ENCODE measurements around the gene POLH. TPM values are rescaled to one million over a fixed set of nuclear protein-coding genes. Genes with fewer than 3 reads are reported as not detected.
"Not testable (repeated sequence)": the region's sequence is repeated elsewhere in the genome, so short reads cannot be mapped to it uniquely, and the experiment has no call there.

The POLH gene
- total and polyA plus RNA-seq, 2 donors (not counting 1 experiment from before 2014, with no cell fraction given), result 19.0 to 21.8 TPM

DNA sequence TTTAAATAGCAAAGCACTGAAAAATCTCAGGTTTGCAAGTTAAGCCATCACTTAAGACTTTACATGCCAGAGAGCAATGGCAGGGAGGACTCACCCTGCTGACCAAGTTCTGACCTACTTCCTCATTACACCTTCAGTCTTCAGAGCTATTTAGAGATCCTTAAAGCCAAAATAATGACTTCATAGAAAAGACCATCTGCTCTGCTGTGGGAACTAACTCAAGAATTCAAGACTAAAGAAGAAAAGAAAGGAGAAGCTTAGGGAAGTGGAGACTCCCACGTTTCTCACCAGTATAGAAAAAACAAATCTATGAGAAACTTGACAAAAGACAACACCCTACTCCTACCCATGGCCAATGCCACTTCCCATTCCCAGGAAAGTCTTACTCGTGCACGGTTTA lies 28.8 kb upstream of the POLH start:
- Histone ChIP-seq H3K79me2 (ENCODE audit: control insufficient read depth, insufficient read depth, low read length) (no peaks in the 10 kb centered on the region), H3K9ac (ENCODE audit: insufficient read depth, low read length) (no peak overlapping the region), H3K27me3 (ENCODE audit: control insufficient read depth, insufficient read depth, low read length) (no peaks in the 10 kb centered on the region), H3K4me2 (ENCODE audit: extremely low read depth, insufficient read depth, low read length) (no peak overlapping the region), H3K27ac (ENCODE audit: insufficient read depth, low read length) (no peak overlapping the region), H2AFZ (ENCODE audit: low read length) (no peak overlapping the region), H4K20me1 (ENCODE audit: control insufficient read depth, extremely low read depth, insufficient read depth, low read length) (no peaks in the 10 kb centered on the region), H3K4me1 (ENCODE audit: control insufficient read depth, extremely low read depth, insufficient read depth, low read length) (no peaks in the 10 kb centered on the region), H3K36me3 (ENCODE audit: control insufficient read depth, insufficient read depth, low read length) (peaks cover 10% of the 10 kb centered on the region), H3K9me3 (ENCODE audit: control insufficient read depth, insufficient read depth, low read depth, low read length) (no peaks in the 10 kb centered on the region), H3K4me3 (replicated peaks in 1 of 4; ENCODE audit: control extremely low read depth in 1 of 4, insufficient read depth in 1 of 4, low read depth in 3 of 4, low read length in 4 of 4) (no peak overlapping the region)
- TF ChIP-seq EZH2 (IDR thresholded peaks at IDR 0.05; ENCODE audit: low read length, missing control alignments), result no peak
- TF ChIP-seq, protein P1, sequence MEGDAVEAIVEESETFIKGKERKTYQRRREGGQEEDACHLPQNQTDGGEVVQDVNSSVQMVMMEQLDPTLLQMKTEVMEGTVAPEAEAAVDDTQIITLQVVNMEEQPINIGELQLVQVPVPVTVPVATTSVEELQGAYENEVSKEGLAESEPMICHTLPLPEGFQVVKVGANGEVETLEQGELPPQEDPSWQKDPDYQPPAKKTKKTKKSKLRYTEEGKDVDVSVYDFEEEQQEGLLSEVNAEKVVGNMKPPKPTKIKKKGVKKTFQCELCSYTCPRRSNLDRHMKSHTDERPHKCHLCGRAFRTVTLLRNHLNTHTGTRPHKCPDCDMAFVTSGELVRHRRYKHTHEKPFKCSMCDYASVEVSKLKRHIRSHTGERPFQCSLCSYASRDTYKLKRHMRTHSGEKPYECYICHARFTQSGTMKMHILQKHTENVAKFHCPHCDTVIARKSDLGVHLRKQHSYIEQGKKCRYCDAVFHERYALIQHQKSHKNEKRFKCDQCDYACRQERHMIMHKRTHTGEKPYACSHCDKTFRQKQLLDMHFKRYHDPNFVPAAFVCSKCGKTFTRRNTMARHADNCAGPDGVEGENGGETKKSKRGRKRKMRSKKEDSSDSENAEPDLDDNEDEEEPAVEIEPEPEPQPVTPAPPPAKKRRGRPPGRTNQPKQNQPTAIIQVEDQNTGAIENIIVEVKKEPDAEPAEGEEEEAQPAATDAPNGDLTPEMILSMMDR (conservative IDR thresholded peaks at IDR 0.05 in 1 of 2, IDR thresholded peaks at IDR 0.05 in 1 of 2; ENCODE audit: low read depth in 1 of 2, low read length in 2 of 2), result no peak
- DNase-seq (ENCODE audit: low read depth in 2 of 2), result no peak

DNA sequence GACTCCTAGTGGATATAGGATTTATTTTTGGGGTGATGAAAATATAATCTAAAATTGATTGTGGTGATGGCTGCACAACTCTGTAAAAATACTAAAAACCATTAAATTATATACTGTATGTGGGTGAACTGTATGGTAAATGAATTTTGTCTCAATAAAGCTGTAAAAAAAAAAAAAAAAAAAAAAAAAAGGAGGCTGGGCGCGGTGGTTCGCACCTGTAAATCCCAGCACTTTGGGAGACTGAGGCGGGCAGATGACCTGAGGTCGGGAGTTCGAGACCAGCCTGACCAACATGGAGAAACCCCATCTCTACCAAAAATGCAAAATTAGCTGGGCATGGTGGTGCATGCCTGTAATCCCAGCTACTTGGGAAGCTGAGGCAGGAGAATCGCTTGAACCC lies 18.4 kb upstream of the POLH start:
- not testable (repeated sequence) for H3K27me3 ChIP-seq (ENCODE audit: control insufficient read depth, insufficient read depth, low read length); H3K79me2 ChIP-seq (ENCODE audit: control insufficient read depth, insufficient read depth, low read length); DNase-seq (ENCODE audit: low read depth in 2 of 2); H3K9ac ChIP-seq (ENCODE audit: insufficient read depth, low read length); H3K4me1 ChIP-seq (ENCODE audit: control insufficient read depth, extremely low read depth, insufficient read depth, low read length); H3K4me2 ChIP-seq (ENCODE audit: extremely low read depth, insufficient read depth, low read length); H3K4me3 ChIP-seq (replicated peaks in 1 of 4; ENCODE audit: control extremely low read depth in 1 of 4, insufficient read depth in 1 of 4, low read depth in 3 of 4, low read length in 4 of 4); H4K20me1 ChIP-seq (ENCODE audit: control insufficient read depth, extremely low read depth, insufficient read depth, low read length); H3K9me3 ChIP-seq (ENCODE audit: control insufficient read depth, insufficient read depth, low read depth, low read length); H2AFZ ChIP-seq (ENCODE audit: low read length); H3K27ac ChIP-seq (ENCODE audit: insufficient read depth, low read length)
- H3K36me3 ChIP-seq (ENCODE audit: control insufficient read depth, insufficient read depth, low read length), result peaks cover 13% of the 10 kb centered on the region

DNA sequence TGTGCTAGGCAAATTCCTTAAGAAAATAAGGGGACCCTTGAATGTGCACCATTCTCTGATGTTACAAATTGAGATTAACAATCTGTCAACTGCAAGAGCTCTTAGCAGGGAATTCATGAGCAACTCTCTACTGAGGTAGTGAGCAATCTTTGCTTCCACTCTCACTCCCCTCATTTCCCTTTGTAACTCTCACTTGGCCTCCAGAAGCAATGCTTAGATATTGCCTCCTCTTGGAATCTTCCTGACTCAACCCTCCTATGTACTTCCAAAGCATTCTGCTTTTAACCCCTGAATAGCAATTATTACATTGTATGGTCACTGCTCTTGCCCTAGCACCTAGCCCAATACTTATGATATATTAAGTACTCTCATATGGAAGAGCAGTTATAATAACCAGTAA lies 16.7 kb upstream of the POLH start:
- H4K20me1 ChIP-seq (ENCODE audit: control insufficient read depth, extremely low read depth, insufficient read depth, low read length), result no peaks in the 10 kb centered on the region
- no peak overlapping the region for H3K27ac ChIP-seq (ENCODE audit: insufficient read depth, low read length)
- H3K4me2 ChIP-seq (ENCODE audit: extremely low read depth, insufficient read depth, low read length), result no peak overlapping the region
- no peak overlapping the region for H3K9ac ChIP-seq (ENCODE audit: insufficient read depth, low read length)
- DNase-seq (ENCODE audit: low read depth in 2 of 2), result no peak
- H3K9me3 ChIP-seq (ENCODE audit: control insufficient read depth, insufficient read depth, low read depth, low read length), result no peaks in the 10 kb centered on the region
- H3K36me3 ChIP-seq (ENCODE audit: control insufficient read depth, insufficient read depth, low read length), result peaks cover 11% of the 10 kb centered on the region
- no peaks in the 10 kb centered on the region for H3K27me3 ChIP-seq (ENCODE audit: control insufficient read depth, insufficient read depth, low read length)
- H3K79me2 ChIP-seq (ENCODE audit: control insufficient read depth, insufficient read depth, low read length), result no peaks in the 10 kb centered on the region
- no peak overlapping the region for H2AFZ ChIP-seq (ENCODE audit: low read length)
- H3K4me1 ChIP-seq (ENCODE audit: control insufficient read depth, extremely low read depth, insufficient read depth, low read length), result no peaks in the 10 kb centered on the region
- no peak for TF ChIP-seq EZH2 (IDR thresholded peaks at IDR 0.05; ENCODE audit: low read length, missing control alignments)
- TF ChIP-seq, protein P1 (conservative IDR thresholded peaks at IDR 0.05 in 1 of 2, IDR thresholded peaks at IDR 0.05 in 1 of 2; ENCODE audit: low read depth in 1 of 2, low read length in 2 of 2), result no peak
- no peak overlapping the region for H3K4me3 ChIP-seq (replicated peaks in 1 of 4; ENCODE audit: control extremely low read depth in 1 of 4, insufficient read depth in 1 of 4, low read depth in 3 of 4, low read length in 4 of 4)

Measured in fibroblast of lung (primary cell).